ENCODE measurements around the gene TCF7.
A peak's percentile ranks its signal among the peaks of the same experiment; 100 is the strongest.

The TCF7 gene

DNA sequence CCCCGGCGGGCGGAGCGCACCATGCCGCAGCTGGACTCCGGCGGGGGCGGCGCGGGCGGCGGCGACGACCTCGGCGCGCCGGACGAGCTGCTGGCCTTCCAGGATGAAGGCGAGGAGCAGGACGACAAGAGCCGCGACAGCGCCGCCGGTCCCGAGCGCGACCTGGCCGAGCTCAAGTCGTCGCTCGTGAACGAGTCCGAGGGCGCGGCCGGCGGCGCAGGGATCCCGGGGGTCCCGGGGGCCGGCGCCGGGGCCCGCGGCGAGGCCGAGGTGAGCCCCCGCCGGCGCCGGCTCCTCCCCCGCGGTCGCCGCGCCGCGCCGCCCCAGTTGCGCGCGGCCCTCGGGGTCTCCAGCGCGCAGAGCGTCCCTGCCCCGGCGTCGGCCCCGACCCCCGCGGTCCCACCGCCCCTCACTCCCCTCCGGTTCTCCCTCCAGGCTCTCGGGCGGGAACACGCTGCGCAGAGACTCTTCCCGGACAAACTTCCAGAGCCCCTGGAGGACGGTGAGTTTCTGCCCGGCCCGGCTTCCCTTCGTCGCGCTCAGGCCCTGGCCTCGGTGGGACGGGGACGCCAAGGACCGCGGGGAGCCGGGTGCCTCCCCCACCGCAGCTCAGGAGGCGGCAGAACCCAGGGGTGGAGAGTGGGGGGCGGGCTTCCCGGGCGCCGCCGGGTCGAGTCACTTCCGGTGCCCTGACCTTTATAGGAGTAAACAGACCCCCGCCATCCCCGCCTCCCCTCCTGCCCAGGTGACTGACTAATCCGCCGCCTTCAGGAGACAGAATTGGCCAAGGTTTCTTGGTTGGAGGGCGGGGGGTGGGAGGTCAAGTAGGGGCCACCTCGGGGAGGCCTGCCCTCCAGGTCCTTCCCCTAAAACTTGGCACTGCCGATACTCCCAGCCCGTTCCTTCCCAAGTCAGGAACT lies 665 bp downstream of the TCF7 start:
- no peak for DNase-seq

- DNase-seq: no peak
Measured at GRCh38 chr5:134115806-134116175, 1.3 kb downstream of the TCF7 start.

DNA sequence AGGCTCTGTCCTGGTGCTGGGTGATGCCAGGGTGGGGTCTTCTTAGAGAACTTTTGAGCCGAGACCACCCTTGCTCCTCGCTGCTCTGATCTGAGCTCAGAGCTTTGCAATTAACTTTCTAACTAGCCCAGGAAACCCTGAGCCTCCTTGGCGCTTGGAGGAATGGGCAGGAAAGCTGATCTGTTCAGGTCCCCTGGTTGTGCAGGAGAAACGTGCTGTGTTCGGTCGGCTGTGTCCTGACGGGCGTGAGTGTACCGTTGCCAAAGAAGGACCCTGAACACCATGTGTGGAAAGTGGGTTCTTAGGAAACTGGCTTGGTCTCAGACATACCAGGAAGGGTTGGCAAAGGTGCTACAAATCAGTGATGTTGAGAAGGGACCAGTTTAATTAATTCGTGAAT lies 1.8 kb downstream of the TCF7 start:
- DNase-seq: no peak

DNA sequence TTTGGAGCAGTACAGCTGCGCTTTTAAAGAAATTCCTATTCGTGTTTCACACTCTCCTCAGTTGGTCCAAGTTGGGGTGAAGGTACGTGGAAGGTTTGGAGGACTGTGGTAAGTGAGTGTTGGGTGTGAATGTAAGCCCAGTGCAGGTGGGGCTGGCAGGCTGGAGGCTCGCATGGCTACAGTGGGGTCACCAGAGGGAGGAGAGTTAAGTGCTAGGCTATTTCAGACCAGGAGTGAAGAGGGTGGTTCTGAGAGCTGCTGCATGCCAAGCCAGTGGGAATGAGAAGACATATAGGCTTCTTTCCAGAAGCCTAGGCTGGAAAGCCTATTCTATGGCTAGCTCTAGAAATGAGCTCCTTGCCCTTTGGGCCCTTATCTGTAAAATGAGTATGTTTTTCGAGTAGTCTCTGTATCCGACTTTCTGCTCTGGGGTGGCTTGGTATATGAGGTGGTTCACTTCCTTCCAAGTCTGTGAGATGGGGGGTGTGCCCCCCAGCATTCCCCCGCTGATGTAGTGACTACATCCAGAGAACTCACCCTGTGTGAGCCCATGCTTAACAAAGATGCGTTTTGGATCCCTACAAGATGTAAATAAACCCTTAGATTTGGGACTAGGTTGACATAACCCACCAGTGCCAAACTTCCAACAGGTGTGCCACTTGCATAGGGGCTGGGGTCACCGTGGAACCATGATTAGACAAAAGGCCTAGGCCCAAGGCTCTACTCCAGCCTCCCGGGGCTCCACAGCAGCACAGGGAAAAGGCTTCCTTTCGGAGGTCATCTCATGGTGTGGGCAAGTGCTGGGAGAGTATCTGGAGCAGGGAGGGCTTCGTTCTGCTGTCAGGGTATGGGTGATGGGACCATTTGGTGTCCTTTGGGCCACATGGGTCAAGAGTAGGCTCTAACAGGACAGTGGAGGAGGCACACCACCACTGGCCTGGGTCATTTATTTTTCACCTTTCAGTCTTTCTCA lies 2.6 kb downstream of the TCF7 start:
- DNase-seq: no peak

- no peak for DNase-seq
Measured at GRCh38 chr5:134118212-134118835, 3.8 kb downstream of the TCF7 start.

- no peak for DNase-seq
Measured at GRCh38 chr5:134119720-134120119, 5.2 kb downstream of the TCF7 start.

- no peak for DNase-seq
Measured at GRCh38 chr5:134120386-134121138, 6.1 kb downstream of the TCF7 start.

DNA sequence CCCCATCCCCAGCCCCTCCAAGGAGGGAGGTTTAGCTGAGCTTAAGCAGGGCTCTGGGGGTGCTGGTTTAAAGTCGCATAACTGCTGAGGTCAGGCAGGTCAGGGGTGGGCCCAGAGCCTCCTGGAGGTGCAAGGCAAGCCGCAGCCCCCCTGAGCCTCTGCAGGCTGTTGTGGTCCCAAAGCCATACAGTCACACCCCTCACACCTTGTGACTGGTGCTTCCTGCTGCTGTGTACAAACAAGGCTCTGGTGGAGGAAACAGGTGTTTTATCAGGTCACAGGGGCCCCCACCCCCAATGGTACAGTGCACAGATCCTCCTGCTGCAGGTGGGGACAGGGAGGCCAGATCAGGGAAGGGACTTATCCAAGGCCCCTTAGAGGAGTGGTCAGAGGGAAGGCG lies 8.0 kb downstream of the TCF7 start:
- DNase-seq: no peak

DNA sequence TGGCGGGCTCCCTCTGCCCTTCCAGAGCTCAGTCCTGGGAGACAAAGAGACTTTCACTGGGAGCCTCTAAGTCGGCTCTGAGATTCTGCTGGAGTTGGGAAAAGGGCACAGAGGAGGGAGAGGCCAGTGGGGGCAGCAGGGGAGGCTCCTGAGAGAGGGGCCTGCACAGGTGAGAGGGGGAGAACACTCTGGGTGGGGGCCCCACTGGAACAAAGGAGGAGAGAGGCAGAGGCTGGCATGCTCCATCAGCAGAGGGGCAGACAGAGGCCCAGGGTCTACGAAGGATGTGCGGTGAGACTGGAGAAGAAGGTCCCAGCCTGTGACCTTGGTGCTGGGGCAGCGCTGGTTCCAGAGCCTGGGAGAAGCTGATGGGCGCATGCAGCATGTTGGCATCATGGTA lies 8.9 kb downstream of the TCF7 start:
- DNase-seq: no peak

- no peak for DNase-seq
Measured at GRCh38 chr5:134124289-134125038, 10.0 kb downstream of the TCF7 start.

DNA sequence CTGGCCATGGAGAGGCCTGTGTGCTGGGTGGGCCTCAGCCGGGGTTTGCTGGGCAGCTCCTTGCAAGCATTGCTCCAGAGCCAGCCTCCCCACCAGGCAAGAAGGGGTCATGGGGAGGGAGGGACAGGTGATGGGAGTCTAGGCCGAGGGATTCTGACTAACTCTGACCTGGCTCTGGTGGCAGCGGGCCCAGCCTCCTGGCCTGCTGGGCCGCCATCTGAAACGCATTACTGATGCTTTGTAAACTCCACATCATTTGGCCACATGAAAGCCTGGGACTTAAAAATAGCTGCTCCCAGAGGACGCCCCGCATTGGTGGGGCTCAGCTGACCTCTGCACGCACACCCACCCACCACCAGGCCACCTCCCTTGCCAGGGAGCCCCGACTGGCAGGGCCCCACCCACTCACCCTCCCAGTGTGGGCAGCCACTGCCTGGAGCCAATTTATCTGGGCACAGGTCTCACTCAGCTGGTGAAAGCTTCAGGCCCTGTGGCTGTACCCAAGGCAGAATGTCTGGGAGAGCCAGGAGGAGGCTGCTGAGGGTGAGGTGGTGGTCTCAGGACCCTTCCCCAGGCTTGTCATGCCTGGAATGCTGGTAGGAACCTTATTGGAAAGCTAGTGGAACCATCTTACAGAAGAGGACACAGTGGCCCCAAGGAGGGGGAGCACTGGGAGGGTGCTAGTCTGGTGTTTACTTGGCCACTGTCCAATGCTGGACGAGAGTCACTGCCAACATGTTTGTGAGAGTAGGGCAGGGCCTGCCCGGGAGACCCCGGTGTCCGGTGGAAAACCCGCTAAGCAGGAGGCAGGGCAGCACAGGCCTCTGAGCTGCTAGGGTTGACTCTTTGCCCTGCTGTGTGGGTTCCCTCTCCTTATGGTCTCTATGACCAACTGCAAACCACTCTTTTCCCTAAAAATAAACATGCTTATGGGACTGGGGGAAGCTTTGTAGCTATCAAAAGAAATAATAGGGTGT lies 10.8 kb downstream of the TCF7 start:
- DNase-seq: peak in 1 of 2 experiments; percentile 75

- no peak for DNase-seq
Measured at GRCh38 chr5:134127376-134127861, 12.9 kb downstream of the TCF7 start.

GRCh38 chr5:134127988-134128647 lies 13.6 kb downstream of the TCF7 start:
- DNase-seq: no peak

GRCh38 chr5:134128648-134128995 lies 14.1 kb downstream of the TCF7 start:
- DNase-seq: no peak

- DNase-seq: no peak
Measured at GRCh38 chr5:134129411-134130238, 15.1 kb downstream of the TCF7 start.

DNA sequence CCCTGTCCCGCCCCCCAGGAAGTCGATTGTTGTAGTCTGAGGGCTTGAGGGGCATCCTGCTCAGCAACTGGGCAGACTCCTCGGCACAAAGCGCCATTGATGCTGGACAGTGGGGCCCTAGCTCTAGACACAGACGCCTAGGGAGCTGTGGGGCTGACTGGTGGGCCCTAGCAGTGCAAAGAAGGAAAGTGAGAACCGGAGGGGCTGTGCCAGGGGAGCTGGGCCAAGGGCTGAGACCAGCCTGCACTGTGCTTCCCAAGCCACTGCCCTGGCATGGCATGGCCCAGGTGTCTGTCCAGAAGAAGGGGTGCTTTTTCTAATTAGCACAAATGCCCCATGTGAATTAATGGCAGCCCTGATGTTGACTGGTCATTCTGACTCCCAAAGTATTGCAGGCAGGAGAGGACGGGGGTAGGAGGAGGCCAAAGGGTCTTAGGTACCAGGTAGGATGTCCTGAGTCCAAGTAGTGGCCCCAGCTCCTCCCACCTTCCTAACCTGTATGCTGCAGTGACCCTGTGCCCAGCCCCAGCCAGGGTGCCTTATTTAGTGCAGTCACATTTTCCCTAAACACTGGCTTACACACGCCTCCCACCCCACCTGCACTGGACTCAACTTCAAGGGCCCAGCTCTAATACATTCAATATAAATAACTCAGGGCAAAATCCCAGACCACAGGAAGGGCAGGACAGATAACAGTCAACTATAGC lies 15.9 kb downstream of the TCF7 start:
- DNase-seq: no peak

- DNase-seq: no peak
Measured at GRCh38 chr5:134131165-134131564, 16.7 kb downstream of the TCF7 start.

Measured in cerebellar nuclear complex (tissue), 1 donor.